Stomach (tissue), 4 donors: ENCODE measurements around the gene DTD1.

ENCODE experiments used
- CTCF ChIP-seq, 7 experiments: fragments of 450-650 bp in 4 of 7; fragments of 200-600 bp in 3 of 7; sonication (generic) in 3 of 7; IDR thresholded peaks; one replicate each; pipeline ENCODE4 v1.5.1; 2016 to 2019; ENCODE audit warnings: antibody characterized with exemption in 7 of 7, control low read depth in 2 of 7, mild to moderate bottlenecking in 1 of 7
- EP300 ChIP-seq: sonication (generic); formaldehyde crosslinking; IDR thresholded peaks from one replicate; pipeline ENCODE4 v1.6.1; 2017; ENCODE audit warnings: antibody characterized with exemption
- POLR2A ChIP-seq, 4 donors: fragments of 450-650 bp; IDR thresholded peaks; one replicate each; pipeline ENCODE4 v1.6.1; 2016; ENCODE audit warnings: antibody characterized with exemption in 4 of 4, control low read depth in 2 of 4, mild to moderate bottlenecking in 1 of 4, moderate library complexity in 1 of 4
- POLR2AphosphoS5 ChIP-seq, 3 donors: sonication (generic); formaldehyde crosslinking; IDR thresholded peaks; one replicate each; pipeline ENCODE4 v1.6.1; 2016; ENCODE audit warnings: antibody characterized with exemption in 3 of 3

GRCh38 chr20:18625907-18626655, 38.2 kb downstream of the DTD1 start:
- TF ChIP-seq EP300 (no peak), POLR2AphosphoS5 (IDR thresholded peaks at IDR 0.05) (no peak), CTCF (IDR thresholded peaks at IDR 0.05) (no peak), POLR2A (IDR thresholded peaks at IDR 0.05) (no peak)
